K562 (cell line): ENCODE results near the gene KLF18. TPM values are rescaled to one million over a fixed set of nuclear protein-coding genes. Genes with fewer than 3 reads are reported as not detected.
A peak's percentile ranks its signal among the peaks of the same experiment; 100 is the strongest.

Experiments used
- ATF3 ChIP-seq, 2 experiments: fragments of 450-650 bp in 1 of 2; sonication (generic) in 1 of 2; formaldehyde crosslinking in 1 of 2; IDR thresholded peaks in 1 of 2; conservative IDR thresholded peaks in 1 of 2; 2 replicates each; pipeline versions ENCODE4 v1.6.1 to v1.8.1; 2016 to 2023; ENCODE audit warnings: mild to moderate bottlenecking in 2 of 2, moderate library complexity in 2 of 2, inconsistent platforms in 1 of 2, missing genetic modification reagents in 1 of 2
- CBFA2T2 ChIP-seq: fragments of 450-650 bp; conservative IDR thresholded peaks from 2 replicates; pipeline ENCODE4 v1.6.1; 2017; ENCODE audit warnings: mild to moderate bottlenecking
- CTBP1 ChIP-seq: fragments of 450-650 bp; IDR thresholded peaks from 2 replicates; pipeline ENCODE4 v1.6.1; 2016; ENCODE audit warnings: borderline replicate concordance
- DEAF1 ChIP-seq: fragments of 450-650 bp; formaldehyde crosslinking; IDR thresholded peaks from 2 replicates; pipeline ENCODE4 v1.4.0; 2020; ENCODE audit warnings: mild to moderate bottlenecking, moderate library complexity
- EHMT2 ChIP-seq: fragments of 450-650 bp; IDR thresholded peaks from 2 replicates; pipeline ENCODE4 v1.6.1; 2018; ENCODE audit warnings: antibody characterized with exemption
- GTF2B ChIP-seq: IDR thresholded peaks from 2 replicates; pipeline ENCODE4 v1.6.1; 2011; ENCODE audit not compliant: insufficient read length; ENCODE audit errors: extremely low read depth
- MAFK ChIP-seq: IDR thresholded peaks from 2 replicates; pipeline ENCODE4 v1.6.1; 2011; ENCODE audit warnings: low read length, improper control_type of control experiment
- MTA3 ChIP-seq: fragments of 450-650 bp; formaldehyde crosslinking; IDR thresholded peaks from 2 replicates; pipeline ENCODE4 v1.6.1; 2017; ENCODE audit warnings: mild to moderate bottlenecking, borderline replicate concordance
- MXI1 ChIP-seq: IDR thresholded peaks from 2 replicates; pipeline ENCODE4 v1.6.1; 2011; ENCODE audit warnings: low read depth, mild to moderate bottlenecking, improper control_type of control experiment, low read length
- NCOA2 ChIP-seq, 2 experiments: fragments of 450-650 bp; IDR thresholded peaks; 2 replicates each; pipeline ENCODE4 v1.6.1; 2018; ENCODE audit warnings: mild to moderate bottlenecking in 2 of 2, moderate library complexity in 1 of 2; ENCODE audit not compliant: partially characterized antibody in 2 of 2
- NCOA6 ChIP-seq: fragments of 450-650 bp; IDR thresholded peaks from 2 replicates; pipeline ENCODE4 v1.6.1; 2017; ENCODE audit warnings: mild to moderate bottlenecking
- NR1H2 ChIP-seq: sonication (generic); formaldehyde crosslinking; IDR thresholded peaks from 2 replicates; pipeline ENCODE4 v1.4.0; 2020; ENCODE audit warnings: mild to moderate bottlenecking, missing genetic modification reagents
- PRPF4 ChIP-seq: fragments of 200-400 bp; formaldehyde crosslinking; IDR thresholded peaks from one replicate; pipeline ENCODE4 v1.6.1; 2017; ENCODE audit warnings: low read length, low read depth, mild to moderate bottlenecking; ENCODE audit not compliant: insufficient read depth, poor library complexity, severe bottlenecking
- RBM39 ChIP-seq: fragments of 200-400 bp; formaldehyde crosslinking; optimal IDR thresholded peaks from 2 replicates; pipeline ENCODE3; 2018; ENCODE audit warnings: low read depth, low read length
- RFX7 ChIP-seq: fragments of 250-450 bp; sonication (Bioruptor Pico); IDR thresholded peaks from 2 replicates; pipeline ENCODE4 v1.5.1; 2021; ENCODE audit warnings: mild to moderate bottlenecking
- ZBTB2 ChIP-seq: fragments of 450-650 bp; IDR thresholded peaks from 2 replicates; pipeline ENCODE4 v1.6.1; 2016; ENCODE audit warnings: antibody characterized with exemption
- ZFX ChIP-seq: sonication (generic); formaldehyde crosslinking; IDR thresholded peaks from 2 replicates; pipeline ENCODE4 v1.8.0; 2022; ENCODE audit warnings: mild to moderate bottlenecking, missing genetic modification reagents, moderate library complexity
- ZNF133 ChIP-seq: fragments of 250-450 bp; sonication (Bioruptor Pico); IDR thresholded peaks from 2 replicates; pipeline ENCODE4 v1.4.0; 2020; ENCODE audit warnings: mild to moderate bottlenecking
- ZNF316 ChIP-seq: fragments of 450-650 bp; IDR thresholded peaks from 2 replicates; pipeline ENCODE4 v1.6.1; 2016
- ZNF75A ChIP-seq: fragments of 450-650 bp; formaldehyde crosslinking; IDR thresholded peaks from 2 replicates; pipeline ENCODE4 v1.4.0; 2020; ENCODE audit warnings: mild to moderate bottlenecking
- polyA plus RNA-seq, 8 experiments: library from polyadenylated mRNA; depleted of rRNA in 4 of 8; stranded (reverse) in 5 of 8; unstranded in 3 of 8; fragments of >200 nt; fragmentation: Nextera tagmentation in 2 of 8; fragmentation: Illumina TruSeq in 1 of 8; extraction: Ambion mirVana in 2 of 8; extraction: Trizol in 1 of 8; gene quantifications; 2 replicates each; pipeline versions ENCODE4 v1.2.1 to v1.2.3, GENCODE V29; 2011 to 2014; ENCODE audit warnings: inconsistent platforms in 1 of 8, missing spikeins in 1 of 8
- total RNA-seq, 7 experiments: library from RNA; depleted of rRNA in 6 of 7; stranded (reverse); fragments of >200 nt in 6 of 7; fragmentation: Illumina TruSeq in 2 of 7; extraction: Trizol in 2 of 7; gene quantifications; 2 replicates each; pipeline versions ENCODE4 v1.2.1 to v1.2.3, GENCODE V29; 2011 to 2021; ENCODE audit warnings: low replicate concordance in 1 of 7

Gene KLF18
- total and polyA plus RNA-seq, 9 of the 15 experiments (the other 6 are each of a cell fraction or from before 2014, with no cell fraction given) = not detected

- no peak for TF ChIP-seq DEAF1 (CRISPR knock-in tag)
- TF ChIP-seq ZNF75A (CRISPR knock-in tag) = no peak
- 0 out of 2 replicates have a peak, but pooled peaks have one; percentile 32 for TF ChIP-seq MAFK
- no peak for TF ChIP-seq GTF2B
- no peak for TF ChIP-seq EHMT2
- peak; percentile 83 for TF ChIP-seq ATF3 (IDR thresholded peaks at IDR 0.05)
- TF ChIP-seq ATF3 (CRISPR knock-in tag; conservative IDR thresholded peaks at IDR 0.05) = no peak
- no peak for TF ChIP-seq ZFX (CRISPR knock-in tag)
- no peak for TF ChIP-seq MTA3
- TF ChIP-seq ZBTB2 = no peak
- no peak for TF ChIP-seq NR1H2
- TF ChIP-seq ZNF133 (CRISPR knock-in tag) = no peak
- no peak for TF ChIP-seq RFX7
- TF ChIP-seq RBM39 = no peak
- TF ChIP-seq MXI1 = no peak
- TF ChIP-seq NCOA6 = no peak
- TF ChIP-seq NCOA2 (IDR thresholded peaks at IDR 0.05; ENCODE audit: partially characterized antibody in 2 of 2) = no peak
- TF ChIP-seq CBFA2T2 = peak; percentile 22; the same call in 1 of the 2 replicates
- TF ChIP-seq PRPF4 = no peak
- no peak for TF ChIP-seq CTBP1
- TF ChIP-seq ZNF316 = peak; percentile 89
Measured at GRCh38 chr1:44089371-44090048, 51.9 kb downstream of the KLF18 start (continued).
